HG03175 (cell line): ENCODE results near the gene COPA.

Experiments used
- ATAC-seq: cut with Tn5 transposase; IDR thresholded peaks from one replicate; pipeline ENCODE4 v1.9.1; 2021; ENCODE audit warnings: mild to moderate bottlenecking, moderate library complexity; ENCODE audit not compliant: unreplicated experiment

The COPA gene

DNA sequence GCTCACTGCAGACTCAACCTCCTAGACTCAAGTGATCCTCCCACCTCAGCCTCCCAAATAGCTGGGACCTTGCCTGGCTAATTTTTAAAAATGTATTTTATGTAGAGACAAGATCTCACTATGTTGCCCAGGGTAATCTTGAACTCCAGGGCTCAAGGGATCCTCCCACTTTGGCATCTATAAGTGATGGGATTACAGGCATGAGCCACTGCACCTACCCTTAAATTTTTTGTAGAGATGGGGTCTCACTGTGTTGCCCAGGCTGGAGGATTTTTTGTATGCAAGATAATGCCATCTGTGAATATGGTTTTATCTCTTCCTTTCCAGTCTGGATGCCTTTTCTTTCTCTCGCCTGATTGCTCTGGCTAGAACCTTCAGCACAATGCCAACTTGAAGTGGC lies 72.0 kb downstream of the COPA start:
- ATAC-seq, result no peak

DNA sequence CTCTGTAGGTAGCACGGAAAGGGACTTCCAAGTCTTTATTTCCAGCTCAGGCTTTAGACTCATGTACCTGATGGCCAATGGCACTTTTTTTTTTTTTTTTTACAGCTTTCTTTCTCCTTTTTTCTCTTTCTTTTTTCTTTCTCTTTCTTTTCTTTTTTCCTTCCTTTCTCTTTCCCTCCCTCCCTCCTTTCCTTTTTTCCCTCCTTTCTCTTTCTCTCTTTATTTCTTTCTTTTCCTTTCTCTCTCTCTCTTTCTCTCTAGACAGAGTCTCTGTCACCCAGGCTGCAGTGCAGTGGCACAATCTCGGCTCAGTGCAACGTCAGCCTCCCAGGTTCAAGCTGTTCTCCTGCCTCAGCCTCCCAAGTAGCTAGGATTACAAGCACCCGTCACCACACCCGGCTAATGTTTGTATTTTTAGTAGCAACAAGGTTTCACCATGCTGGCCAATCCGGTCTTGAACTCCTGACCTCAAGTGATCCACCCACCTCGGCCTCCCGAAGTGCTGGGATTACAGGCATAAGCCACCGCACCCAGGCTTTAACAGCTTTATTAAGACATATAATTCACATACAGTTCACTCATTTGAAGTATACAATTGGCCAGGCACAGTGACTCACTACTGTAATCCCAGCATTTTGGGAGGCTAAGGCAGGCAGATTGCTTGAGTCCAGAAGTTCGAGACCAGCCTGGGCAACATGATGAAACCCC lies 75.6 kb downstream of the COPA start:
- ATAC-seq, result no peak

DNA sequence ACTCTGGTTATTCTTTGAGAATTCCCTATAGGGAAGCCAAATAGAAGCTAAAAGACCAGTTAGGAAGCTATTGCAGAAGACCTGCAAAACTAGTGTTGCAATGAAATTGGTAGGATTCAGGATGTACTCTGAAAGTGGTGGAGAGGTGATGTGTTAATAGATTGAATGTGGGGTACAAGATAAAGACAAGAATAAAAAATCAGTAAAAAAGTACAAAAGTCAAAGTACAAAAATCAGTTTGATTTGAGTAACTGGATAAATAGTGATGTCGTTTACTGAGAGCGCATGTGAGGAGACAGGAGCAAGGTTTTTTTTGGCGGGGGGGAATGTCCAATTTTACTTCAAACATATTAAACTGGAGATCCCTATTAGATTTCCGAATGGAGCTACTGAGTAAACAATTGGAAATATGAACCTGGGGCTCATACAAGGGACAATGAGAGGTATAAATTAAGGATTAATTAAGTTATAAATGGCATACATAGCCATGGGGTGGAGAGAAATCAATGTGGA lies 78.2 kb downstream of the COPA start:
- ATAC-seq, result no peak

DNA sequence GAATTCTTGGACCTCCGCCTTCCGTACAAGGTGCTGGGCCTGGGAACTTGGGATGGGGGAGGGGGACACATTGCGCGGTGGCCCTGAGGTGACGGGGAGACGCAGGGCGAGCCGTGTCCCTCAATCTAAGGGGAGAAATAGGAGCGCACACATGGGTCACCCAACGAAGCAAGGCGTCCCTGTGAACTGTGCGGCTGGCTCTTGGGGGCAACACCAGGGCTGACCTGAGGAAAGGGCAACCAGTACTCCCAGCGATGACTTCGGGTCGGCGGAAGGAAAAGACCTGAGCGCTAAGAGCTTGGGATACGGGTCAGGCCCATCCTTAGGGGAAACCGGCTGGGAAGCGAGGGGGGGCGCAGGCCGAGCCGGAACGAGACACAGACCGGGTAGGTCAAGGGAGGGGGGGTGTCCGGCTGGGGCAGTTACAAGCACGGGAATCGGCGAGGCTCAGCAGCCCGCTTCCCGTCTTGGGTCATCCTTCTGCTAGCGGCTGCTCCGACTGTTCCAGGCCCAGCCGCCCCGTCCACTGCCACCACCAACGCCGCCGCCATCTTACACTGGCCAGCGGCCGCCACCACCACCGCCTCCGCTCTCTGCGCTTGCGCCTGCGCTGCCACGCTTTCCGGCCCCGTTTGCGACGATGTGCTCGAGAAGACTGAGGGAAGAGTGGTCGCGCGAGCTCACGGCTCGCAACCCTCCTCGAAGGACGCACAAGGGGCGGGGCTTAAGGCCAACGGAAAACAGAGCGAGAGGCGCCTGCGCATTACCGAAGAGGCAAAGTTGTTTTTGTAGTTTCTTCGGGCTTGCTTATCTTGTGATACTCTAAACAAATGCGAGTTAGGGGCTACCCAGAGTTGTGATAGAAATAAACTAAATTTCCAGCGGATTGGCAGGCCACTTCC lies 80.9 kb downstream of the COPA start, which contains the start of gene DCAF8:
Gene DCAF8, minus strand, starts transcription at position 657 of the 902 bp plus-strand sequence. CDS start 18,541 bp downstream, outside the sequence.
- ATAC-seq, result peak; percentile 73

DNA sequence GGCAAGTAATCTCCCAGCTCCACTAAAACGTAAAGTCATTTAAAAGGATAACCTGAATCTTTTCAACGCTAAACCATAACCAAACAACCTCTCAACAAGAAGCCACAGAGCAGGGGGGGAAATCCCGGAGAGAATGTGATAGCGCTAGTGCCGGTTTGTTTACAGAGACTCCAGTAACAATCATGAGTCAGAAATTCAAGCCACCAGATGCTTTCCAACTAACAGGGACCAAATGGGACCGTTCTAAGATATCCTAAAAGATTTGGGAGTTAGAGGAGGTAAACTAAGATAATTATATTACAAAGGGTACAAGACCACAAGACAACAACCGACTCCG lies 81.5 kb downstream of the COPA start:
- peak; percentile 31 for ATAC-seq

DNA sequence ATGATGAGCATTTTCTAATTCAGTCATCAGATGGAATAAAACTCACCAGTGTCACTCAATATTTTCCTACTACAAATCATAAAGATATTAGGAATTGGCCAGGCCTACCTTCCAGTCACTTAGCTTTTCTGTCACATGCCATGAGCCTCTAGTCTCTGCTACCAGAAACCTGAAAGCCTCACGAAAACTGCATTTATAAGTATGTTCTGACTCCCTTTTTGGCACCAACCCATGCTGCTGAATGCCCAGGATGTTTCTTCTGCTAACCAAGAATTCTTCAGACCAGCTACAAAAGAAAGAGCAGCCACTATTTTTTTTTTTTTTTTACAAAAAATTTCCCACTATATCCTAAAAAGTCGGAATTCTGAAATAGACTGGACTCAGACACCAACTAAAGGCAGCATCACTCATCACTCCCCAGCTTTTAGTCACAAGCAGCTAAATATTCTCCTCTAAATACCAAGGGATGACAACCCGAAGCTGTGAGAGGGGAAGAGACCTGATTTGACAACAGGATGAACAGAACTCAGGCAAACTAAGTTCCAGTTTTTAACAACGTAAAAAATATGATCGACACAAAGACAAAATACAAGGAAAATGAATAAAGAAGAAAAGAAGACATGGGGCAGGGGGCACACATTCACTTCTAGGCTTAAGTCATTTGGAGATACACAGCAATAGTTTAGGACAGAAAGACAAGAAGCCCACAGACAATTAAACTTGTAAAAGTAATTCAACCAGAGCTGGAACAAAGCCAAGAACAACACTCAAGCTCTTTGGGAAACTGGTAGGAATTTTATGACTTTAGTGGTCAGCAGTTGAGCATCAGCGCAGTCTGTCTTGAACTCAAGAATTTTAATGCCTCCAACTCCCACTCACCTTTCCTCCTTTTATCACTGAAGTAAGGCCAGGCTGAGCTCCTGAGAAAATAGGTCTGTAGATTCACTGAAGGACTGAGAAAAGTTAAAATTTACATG lies 82.4 kb downstream of the COPA start:
- no peak for ATAC-seq

DNA sequence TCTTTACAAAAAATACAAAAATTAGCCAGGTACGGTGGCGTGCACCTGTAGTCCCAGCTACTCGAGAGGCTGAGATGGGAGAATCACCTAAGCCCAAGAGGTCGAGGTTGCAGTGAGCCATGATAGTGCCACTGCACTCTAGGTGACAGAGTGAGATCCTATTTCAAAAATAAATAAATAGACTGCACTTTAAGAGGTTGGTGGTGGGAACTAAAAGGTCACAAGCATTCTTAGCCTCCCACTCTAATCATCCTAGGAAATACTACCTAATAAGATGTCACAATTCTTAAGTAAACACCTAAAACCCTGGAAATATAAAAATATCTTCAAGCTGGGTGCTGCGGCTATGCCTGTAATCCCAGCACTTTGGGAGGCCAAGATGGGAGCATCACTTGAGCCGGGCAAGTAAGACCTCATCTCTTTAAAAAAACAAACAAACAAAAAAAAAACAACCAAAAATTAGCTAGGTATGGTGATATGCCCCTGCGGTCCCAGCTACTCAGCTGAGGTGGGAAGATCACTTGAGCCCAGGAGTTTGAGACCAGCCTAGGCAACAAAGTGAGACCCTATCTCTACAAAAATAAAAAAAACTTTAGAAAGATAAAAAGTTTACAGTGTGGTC lies 84.8 kb downstream of the COPA start:
- no peak for ATAC-seq

DNA sequence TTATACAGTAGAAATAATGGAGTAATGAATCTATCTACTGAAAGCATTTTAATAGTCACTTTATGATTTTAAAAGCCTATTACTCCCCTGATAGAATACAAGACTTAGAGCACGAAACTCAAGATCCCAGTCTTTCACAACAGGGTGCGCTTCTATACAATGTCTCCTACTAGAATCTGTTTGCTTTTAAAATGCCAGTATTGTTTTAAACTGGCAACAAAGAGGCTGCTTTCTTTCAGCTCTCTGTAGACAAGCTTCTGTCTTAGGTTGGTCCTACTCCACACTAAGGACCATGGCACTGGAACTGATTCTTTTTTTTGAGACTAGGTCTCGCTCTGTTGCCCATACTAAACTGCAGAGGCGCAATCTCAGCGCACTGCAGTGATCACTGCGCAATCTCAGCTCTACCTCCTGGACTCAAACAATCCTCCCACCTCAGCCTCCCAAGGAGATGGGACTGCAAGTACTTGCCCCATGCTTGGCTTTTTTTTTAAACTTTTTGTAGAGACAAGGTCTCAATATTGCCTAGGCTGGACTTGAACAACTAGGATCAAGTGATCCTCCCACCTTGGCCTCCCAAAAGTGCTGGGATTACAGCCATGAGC lies 85.5 kb downstream of the COPA start:
- no peak for ATAC-seq

DNA sequence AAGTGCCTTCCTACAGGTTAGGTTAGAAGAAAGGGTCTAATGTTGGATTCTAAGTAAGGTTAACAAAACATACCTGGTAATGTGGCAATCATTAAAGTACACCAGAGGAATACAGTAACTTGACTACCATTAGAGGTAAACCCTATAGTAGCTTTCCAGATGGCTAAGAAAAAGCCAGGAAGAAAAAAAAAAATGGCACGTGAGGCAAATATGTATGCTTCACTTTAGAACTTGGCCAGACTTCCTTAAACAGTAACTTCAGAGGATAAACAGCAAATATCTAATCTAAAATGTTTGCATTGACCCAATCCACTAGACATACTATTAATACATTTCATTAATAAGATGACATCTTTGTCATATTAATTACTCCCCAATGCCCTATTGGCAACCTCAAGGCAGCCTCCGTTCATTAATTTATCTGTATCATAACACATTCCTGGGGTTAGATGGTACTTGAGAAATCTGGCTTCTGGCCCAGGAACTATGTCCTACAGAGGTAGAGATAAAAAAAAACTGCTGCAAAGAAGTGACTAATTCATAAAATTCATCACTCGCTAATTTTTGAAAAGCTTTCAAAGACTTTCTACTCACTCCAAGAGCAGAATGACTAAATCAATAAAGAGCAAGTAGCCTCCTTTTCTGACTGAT lies 86.5 kb downstream of the COPA start:
- ATAC-seq, result no peak

DNA sequence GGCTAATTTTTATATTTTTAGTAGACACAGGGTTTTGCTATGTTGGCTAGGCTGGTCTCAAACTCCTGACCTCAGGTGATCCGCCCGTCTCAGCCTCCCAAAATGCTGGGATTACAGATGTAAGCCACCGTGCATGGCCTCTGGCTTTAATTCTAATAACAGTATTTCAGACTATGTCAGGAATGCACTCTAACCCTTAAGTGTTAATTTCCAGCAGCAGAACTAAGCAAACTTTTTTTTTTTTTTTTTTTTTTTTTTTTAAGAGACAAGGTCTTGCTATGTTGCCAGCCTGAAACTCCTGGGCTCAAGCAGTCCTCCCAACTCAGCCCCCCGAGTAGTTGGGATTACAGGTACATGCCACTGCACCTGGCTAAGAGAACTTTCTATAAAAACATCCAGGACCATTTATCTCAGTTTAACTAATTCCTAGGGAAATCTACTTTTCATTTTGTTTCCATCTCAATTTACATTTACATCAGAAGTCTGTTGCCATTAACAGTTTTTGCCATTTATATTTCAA lies 87.2 kb downstream of the COPA start:
- ATAC-seq, result no peak

DNA sequence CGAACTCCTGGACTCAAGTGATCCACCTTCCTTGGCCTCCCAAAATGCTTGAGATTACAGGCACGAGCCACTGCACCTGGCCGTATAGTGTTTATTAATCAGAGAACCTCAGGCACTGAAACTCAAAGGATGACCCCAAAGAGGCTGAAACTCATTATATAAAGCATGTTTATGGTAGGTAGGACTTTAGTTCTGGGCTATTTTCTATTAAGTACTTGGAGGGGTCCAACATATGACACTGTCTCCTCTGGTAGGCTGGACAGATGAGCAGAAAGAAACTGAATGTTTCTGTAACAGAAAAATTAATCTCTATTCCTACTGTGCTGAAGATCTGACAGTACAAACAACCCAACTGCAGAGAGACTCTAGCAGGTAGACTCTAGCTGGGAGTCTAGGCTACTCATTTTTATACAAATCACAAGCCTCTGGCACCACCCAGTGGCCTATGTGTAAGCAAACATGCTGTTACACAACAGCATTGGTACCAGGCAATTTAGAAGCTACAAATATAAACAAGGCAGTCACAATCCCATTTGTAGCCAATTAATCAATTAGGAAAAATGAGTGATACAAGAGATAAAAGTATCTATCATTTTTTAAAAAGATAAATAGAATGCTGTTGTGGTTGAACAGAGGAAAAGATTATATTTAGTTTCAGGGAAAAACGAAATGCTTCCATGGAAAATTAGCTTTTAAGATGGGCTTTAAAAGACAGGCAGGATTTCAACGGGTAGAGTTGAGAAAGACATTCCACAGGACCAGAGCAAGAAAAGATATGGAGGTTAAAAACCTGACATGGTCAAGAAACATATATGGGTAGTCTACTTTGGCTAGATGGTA lies 91.1 kb downstream of the COPA start:
- ATAC-seq, result peak; percentile 76

DNA sequence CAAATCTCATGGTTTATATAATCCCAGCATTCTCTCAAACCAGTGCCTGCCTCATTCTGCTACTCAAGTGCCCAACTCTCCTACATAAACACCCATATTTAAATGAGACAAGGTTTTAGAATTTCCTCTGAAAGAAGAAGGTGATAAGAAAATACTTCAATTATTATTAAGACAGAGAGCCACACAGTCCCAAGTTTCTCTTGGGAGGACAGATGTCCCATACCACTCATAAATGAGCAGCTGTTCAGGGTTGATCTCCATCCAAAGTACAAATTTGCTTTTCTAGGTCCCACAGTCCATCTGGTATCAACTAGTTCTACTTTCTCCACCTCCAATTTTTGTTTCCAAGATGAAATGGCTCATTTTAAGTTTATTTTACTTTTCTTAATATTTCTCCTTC lies 92.0 kb downstream of the COPA start:
- no peak for ATAC-seq

DNA sequence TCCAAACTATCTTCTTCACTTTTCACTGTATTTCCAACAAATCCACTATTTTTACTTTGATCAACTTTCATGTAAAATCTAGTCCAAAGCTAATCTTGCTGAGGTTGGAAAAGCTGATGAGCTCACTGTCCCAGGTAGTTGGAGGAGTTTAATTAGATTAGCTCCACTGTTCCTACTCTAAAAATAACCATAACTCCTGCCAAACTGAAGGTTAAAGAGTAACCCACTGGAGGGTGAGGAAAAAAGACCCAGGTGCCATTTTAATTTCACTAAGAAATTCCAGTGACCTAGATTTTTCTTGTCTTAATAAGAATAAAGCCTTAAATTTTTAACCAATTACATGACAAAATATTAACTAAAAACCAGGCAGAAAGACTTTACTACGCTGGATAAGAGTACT lies 96.0 kb downstream of the COPA start:
- ATAC-seq, result no peak

DNA sequence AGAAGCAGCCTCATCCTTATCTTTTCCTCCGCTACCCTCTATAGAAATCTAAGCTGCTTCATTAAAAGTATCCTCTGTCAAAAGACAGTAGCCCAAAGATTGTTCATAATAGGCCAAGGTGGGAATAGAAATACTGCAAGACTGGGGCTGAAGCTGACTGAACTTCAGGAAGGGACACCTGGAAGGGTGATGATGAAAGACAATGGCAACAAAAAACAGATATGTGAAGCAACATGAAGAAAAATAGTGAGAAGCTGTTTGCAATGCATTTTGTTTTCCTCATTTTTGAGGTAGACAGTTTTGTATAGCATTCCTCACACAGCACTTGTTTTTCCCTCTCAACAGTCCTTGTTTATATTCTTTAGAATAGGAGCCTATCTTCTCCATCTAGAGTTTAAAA lies 97.6 kb downstream of the COPA start:
- no peak for ATAC-seq

DNA sequence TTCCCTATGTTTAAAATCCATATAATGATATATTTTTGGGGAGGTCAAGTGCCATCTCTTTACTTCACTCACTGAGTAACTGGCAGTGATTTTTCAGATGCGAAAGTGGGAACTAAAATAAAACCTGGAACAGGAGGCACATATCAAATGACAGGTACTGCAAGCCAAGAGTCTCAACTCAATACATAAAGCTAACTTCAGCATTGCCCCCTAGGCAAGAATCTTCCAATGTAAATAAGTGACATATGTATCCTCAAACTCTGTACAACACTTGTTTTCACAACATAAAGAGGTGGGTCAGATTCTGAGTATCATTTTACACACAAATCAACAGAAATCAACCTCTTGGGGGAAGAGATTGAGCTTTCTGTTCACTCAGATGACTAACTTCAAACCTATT lies 98.8 kb downstream of the COPA start:
- ATAC-seq, result no peak

DNA sequence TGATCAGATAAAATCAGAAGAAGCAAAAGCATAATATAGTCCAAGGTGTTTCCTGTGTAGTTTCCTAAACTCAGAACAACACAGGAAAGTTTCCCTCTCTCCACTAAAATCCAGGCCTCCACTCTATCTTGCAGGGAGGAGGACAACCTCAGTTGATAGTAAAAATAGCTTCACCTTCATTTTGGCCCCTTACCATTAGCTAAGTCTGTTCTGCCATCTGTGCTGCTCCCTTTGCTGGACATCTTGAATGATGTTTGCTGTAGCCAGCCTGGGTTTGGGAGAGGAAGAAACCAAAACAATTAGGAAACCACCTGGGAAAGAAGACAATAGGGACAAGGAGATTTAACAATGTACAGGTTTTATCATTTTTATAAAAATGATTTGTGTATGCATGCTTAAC lies 99.3 kb downstream of the COPA start:
- ATAC-seq, result no peak

DNA sequence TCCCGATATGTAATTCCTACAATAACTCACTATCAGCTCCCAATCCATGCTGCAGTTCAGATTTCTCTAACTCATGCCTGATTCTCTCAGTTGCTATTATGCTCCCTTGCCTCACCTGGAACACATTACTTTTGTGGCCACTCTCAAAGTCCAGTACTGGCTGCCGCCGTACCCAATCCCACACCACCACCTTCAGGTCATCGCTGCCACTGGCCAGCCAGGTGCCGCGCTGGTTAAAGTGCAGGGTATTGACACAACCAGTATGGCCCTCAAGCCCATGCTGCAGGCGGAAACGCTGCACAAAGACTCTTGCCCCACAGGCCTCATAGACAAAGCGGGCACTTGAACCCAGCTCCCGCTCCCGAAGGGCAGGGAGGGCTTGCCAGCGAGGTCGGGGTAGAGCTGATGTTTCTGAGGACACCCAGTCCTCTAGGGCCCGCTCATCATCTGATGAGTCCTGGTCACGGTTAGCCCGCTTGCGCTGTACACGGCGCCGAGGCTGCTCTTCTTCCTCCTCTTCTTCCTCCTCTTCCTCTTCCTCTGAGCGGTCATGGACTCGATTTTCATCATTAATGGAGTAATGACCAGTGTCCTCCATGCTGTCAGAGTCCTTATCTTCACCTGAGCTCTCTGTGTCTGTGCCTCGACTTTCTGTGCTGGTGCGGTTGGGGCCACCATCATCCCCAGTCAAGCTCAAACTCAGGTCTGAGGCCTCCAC lies 103.3 kb downstream of the COPA start:
- ATAC-seq, result no peak
